Panc1 (cell line): ENCODE data around the gene DDX46. TPM values are rescaled to one million over a fixed set of nuclear protein-coding genes. Genes with fewer than 3 reads are reported as not detected.
"Not testable (repeated sequence)": the region's sequence is repeated elsewhere in the genome, so short reads cannot be mapped to it uniquely, and the experiment has no call there.

Experiments used
- ATAC-seq: fragments of 200-7000 bp; cut with Tn5 transposase; 2 replicates; pipeline ENCODE4 v1.9.1; 2020; ENCODE audit warnings: mild to moderate bottlenecking, moderate library complexity
- BruUV-seq: library from RNA; stranded (reverse); fragments of 400-500 nt; replicated peaks from 2 replicates; lab custom pipeline; 2021; lab: Mats Ljungman, UMichigan
- CTCF ChIA-PET: fragments of 300-600 bp; sonication (Branson Sonifier 250); formaldehyde crosslinking; loops from one replicate; lab custom pipeline; 2022; ENCODE audit warnings: antibody characterized with exemption; lab: Charles Lee
- POLR2A ChIA-PET: fragments of 300-600 bp; sonication (Branson Sonifier 250); formaldehyde crosslinking; loops from one replicate; lab custom pipeline; 2022; ENCODE audit warnings: antibody characterized with exemption; lab: Charles Lee
- DNase-seq: peaks from one replicate; pipeline ENCODE4 v3.0.0-alpha.2; 2010; ENCODE audit warnings: low read depth, low spot score
- H3K27ac ChIP-seq: 2 replicates; pipeline ENCODE4 v1.5.1; 2011; ENCODE audit warnings: mild to moderate bottlenecking, low read length, inconsistent platforms
- H3K27me3 ChIP-seq: fragments of 200-500 bp; sonication (Bioruptor generic); 2 replicates; pipeline ENCODE4 v1.6.0; 2014; ENCODE audit warnings: low read length, inconsistent platforms; ENCODE audit not compliant: control insufficient read depth, insufficient read depth
- H3K36me3 ChIP-seq: fragments of 200-500 bp; sonication (Bioruptor generic); 2 replicates; pipeline ENCODE4 v1.5.1; 2014; ENCODE audit warnings: inconsistent platforms, mild to moderate bottlenecking, low read length, moderate library complexity; ENCODE audit not compliant: control insufficient read depth, insufficient read depth
- H3K4me1 ChIP-seq: 2 replicates; pipeline ENCODE4 v1.5.1; 2011; ENCODE audit warnings: inconsistent platforms, mild to moderate bottlenecking, low read length, moderate library complexity; ENCODE audit not compliant: control insufficient read depth, insufficient read depth
- H3K4me3 ChIP-seq, 2 experiments: 2 replicates each; pipeline ENCODE4 v1.5.1; 2011 to 2012; ENCODE audit warnings: low read depth in 2 of 2, low read length in 2 of 2, mild to moderate bottlenecking in 2 of 2, inconsistent platforms in 1 of 2, moderate library complexity in 1 of 2
- H3K9me3 ChIP-seq: fragments of 200-500 bp; sonication (Bioruptor generic); 2 replicates; pipeline ENCODE4 v1.5.1; 2014; ENCODE audit warnings: low read depth, mild to moderate bottlenecking, inconsistent platforms, low read length, moderate library complexity; ENCODE audit not compliant: control insufficient read depth, insufficient read depth
- POLR2AphosphoS5 ChIP-seq: IDR thresholded peaks from 2 replicates; pipeline ENCODE4 v1.6.1; 2012; ENCODE audit warnings: mild to moderate bottlenecking, low read depth, low read length, moderate library complexity
- SIN3A ChIP-seq: IDR thresholded peaks from 2 replicates; pipeline ENCODE4 v1.6.1; 2012; ENCODE audit warnings: low read depth, mild to moderate bottlenecking, low read length, moderate library complexity, borderline replicate concordance; ENCODE audit not compliant: insufficient read depth
- TCF7L2 ChIP-seq: IDR thresholded peaks from 2 replicates; pipeline ENCODE4 v1.6.1; 2011; ENCODE audit warnings: mild to moderate bottlenecking, low read depth, low read length, inconsistent platforms
- in situ Hi-C: cut with HindIII; loops from 2 replicates; pipeline ENCODE4 v1.10.0; 2016; ENCODE audit warnings: low sequenced_read_pairs, low pct_unique_long_range_greater_than_20kb
- intact Hi-C: fragments of 100-400 bp; cut with micrococcal nuclease; formaldehyde crosslinking; loops from one replicate; pipeline ENCODE4 v1.10.0; 2022; ENCODE audit not compliant: unreplicated experiment
- total RNA-seq: library from RNA; stranded (reverse); gene quantifications from one replicate; pipeline ENCODE4 v1.2.1, GENCODE V29; 2021; ENCODE audit not compliant: unreplicated experiment
- TF ChIP-seq, protein P1 (sequence below): fragments of 450-650 bp; IDR thresholded peaks from 2 replicates; pipeline ENCODE4 v1.5.1; 2017; ENCODE audit warnings: mild to moderate bottlenecking
- TF ChIP-seq, protein P2 (sequence below), 2 experiments: IDR thresholded peaks; 2 replicates each; pipeline ENCODE4 v1.6.1; 2011 to 2012; ENCODE audit warnings: low read depth in 2 of 2, control low read depth in 1 of 2, low read length in 1 of 2, mild to moderate bottlenecking in 1 of 2, moderate library complexity in 1 of 2; ENCODE audit not compliant: insufficient read depth in 1 of 2

The DDX46 gene
- total RNA-seq, 1 experiment from 2014 or later, result 90.8 TPM

DNA sequence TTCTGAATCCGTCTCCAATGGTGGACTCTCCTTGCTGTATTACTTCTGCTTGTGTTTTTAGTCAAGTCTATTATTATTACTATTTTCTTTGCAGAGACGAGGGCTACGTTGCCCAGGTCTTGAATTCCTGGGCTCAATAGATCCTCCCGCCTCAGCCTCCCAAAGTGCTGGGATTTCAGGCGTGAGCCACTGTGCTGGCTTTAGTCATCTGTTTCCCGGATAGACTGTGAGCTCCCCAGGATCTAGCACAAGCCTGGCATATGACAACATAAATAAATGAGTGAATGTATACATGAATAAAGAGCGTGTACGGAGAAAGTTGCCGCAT, 439 bp upstream of the DDX46 start:
- ATAC-seq (peak; percentile 70), DNase-seq (no peak)
- intact Hi-C loops, result no loop called here
- in situ Hi-C loops, result no loop called here
- ChIA-PET CTCF (interaction anchor here (0.5 to 1.4 kb wide), 3 partner anchors 22 to 146 kb away, joined by 4 to 5 read pairs (median 5); no protein-coding TSS in a partner anchor), POLR2A (interaction anchor here (1.4 kb wide), 1 partner anchor 19 kb away, joined by 8 read pairs; the partner anchor contains the start of gene CAMLG)
- Histone ChIP-seq H3K4me3 (peak overlapping the region; percentile 82 to 95), H3K36me3 (no peaks in the 10 kb centered on the region), H3K9me3 (no peaks in the 10 kb centered on the region), H3K27me3 (no peaks in the 10 kb centered on the region), H3K27ac (peak overlapping the region; percentile 86), H3K4me1 (peaks cover 14% of the 10 kb centered on the region)
- no peak for TF ChIP-seq TCF7L2
- no peak for TF ChIP-seq SIN3A
- TF ChIP-seq, protein P1, sequence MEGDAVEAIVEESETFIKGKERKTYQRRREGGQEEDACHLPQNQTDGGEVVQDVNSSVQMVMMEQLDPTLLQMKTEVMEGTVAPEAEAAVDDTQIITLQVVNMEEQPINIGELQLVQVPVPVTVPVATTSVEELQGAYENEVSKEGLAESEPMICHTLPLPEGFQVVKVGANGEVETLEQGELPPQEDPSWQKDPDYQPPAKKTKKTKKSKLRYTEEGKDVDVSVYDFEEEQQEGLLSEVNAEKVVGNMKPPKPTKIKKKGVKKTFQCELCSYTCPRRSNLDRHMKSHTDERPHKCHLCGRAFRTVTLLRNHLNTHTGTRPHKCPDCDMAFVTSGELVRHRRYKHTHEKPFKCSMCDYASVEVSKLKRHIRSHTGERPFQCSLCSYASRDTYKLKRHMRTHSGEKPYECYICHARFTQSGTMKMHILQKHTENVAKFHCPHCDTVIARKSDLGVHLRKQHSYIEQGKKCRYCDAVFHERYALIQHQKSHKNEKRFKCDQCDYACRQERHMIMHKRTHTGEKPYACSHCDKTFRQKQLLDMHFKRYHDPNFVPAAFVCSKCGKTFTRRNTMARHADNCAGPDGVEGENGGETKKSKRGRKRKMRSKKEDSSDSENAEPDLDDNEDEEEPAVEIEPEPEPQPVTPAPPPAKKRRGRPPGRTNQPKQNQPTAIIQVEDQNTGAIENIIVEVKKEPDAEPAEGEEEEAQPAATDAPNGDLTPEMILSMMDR, result no peak
- TF ChIP-seq POLR2AphosphoS5, result no peak
- TF ChIP-seq, protein P2, sequence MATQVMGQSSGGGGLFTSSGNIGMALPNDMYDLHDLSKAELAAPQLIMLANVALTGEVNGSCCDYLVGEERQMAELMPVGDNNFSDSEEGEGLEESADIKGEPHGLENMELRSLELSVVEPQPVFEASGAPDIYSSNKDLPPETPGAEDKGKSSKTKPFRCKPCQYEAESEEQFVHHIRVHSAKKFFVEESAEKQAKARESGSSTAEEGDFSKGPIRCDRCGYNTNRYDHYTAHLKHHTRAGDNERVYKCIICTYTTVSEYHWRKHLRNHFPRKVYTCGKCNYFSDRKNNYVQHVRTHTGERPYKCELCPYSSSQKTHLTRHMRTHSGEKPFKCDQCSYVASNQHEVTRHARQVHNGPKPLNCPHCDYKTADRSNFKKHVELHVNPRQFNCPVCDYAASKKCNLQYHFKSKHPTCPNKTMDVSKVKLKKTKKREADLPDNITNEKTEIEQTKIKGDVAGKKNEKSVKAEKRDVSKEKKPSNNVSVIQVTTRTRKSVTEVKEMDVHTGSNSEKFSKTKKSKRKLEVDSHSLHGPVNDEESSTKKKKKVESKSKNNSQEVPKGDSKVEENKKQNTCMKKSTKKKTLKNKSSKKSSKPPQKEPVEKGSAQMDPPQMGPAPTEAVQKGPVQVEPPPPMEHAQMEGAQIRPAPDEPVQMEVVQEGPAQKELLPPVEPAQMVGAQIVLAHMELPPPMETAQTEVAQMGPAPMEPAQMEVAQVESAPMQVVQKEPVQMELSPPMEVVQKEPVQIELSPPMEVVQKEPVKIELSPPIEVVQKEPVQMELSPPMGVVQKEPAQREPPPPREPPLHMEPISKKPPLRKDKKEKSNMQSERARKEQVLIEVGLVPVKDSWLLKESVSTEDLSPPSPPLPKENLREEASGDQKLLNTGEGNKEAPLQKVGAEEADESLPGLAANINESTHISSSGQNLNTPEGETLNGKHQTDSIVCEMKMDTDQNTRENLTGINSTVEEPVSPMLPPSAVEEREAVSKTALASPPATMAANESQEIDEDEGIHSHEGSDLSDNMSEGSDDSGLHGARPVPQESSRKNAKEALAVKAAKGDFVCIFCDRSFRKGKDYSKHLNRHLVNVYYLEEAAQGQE (IDR thresholded peaks at IDR 0.05; ENCODE audit: insufficient read depth in 1 of 2, low read depth in 2 of 2, low read length in 1 of 2), result no peak
- BruUV-seq, result no TSS peak

DNA sequence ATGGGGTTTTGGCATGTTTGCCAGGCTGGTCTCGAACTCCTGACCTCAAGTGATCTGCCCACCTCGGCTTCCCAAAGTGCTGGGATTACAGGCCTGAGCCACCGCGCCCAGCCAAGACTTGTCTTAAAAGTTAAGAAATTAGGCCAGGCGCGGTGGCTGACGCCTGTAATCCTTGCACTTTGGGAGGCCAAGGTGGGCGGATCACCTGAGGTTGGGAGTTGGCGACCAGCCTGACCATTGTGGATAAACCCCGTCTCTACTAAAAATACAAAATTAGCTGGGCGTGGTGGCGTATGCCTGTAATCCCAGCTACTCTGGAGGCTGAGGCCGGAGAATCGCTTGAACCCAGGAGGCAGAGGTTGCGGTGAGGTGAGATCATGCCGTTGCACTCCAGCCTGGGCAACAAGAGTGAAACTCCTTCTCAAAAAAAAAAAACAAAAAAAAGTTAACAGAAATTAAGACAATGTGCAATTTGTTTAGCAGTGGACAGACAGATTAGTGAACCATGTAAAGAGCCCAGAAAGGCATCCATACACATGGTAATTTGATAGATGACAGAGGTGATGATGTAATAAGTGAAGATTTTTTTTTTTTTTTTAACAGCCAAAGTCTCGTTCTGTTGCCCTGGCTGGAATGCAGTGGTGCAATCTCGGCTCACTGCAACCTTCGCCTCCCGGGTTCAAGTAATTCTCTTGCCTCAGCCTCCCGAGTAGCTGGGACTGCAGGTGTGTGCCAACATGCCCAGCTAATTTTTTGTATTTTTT, 9.1 kb downstream of the DDX46 start:
- H3K9me3 ChIP-seq, H3K27ac ChIP-seq, CTCF ChIA-PET, H3K27me3 ChIP-seq, in situ Hi-C loops, H3K4me3 ChIP-seq, ATAC-seq, DNase-seq, H3K4me1 ChIP-seq, intact Hi-C loops, BruUV-seq: not testable (repeated sequence)
- POLR2A ChIA-PET, result interaction anchor here (0.7 kb wide), 1 partner anchor 17 kb away, joined by 10 read pairs; no protein-coding TSS in a partner anchor
- H3K36me3 ChIP-seq, result peaks cover 15% of the 10 kb centered on the region

DNA sequence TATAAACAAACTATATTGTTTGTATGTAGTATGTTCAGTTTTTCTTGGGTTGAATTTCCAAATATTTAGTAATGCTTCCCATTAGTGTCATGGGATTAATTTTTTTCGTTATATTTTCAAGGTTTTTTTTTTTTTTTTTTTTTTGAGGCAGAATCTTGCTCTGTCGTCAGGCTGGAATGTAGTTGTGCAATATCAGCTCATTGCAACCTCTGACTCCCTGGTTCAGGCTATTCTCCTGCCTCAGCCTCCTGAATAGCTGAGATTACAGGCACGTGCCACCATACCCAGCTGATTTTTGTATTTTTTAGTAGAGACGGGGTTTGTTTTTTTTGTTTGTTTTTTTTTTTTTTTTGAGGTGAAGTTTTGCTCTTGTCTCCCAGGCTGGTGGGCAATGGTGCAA, 10.6 kb downstream of the DDX46 start:
- TF ChIP-seq SIN3A, result no peak
- no peak for TF ChIP-seq TCF7L2
- TF ChIP-seq, protein P2 (IDR thresholded peaks at IDR 0.05; ENCODE audit: insufficient read depth in 1 of 2, low read depth in 2 of 2, low read length in 1 of 2), result no peak
- TF ChIP-seq, protein P1, result no peak
- no peak for TF ChIP-seq POLR2AphosphoS5
- peaks cover 29% of the 10 kb centered on the region for H3K36me3 ChIP-seq
- ChIA-PET CTCF (no interaction called here), POLR2A (interaction anchor here (0.6 kb wide), 1 partner anchor 78 kb away, joined by 3 read pairs; no protein-coding TSS in a partner anchor)
- in situ Hi-C loops, result no loop called here
- ATAC-seq (no peak), DNase-seq (no peak)
- BruUV-seq, result no TSS peak
- H3K27me3 ChIP-seq, result no peaks in the 10 kb centered on the region
- intact Hi-C loops, result no loop called here
- H3K27ac ChIP-seq, result no peak overlapping the region
- H3K4me3 ChIP-seq, result no peak overlapping the region
- no peaks in the 10 kb centered on the region for H3K4me1 ChIP-seq
- no peaks in the 10 kb centered on the region for H3K9me3 ChIP-seq
